Panc1 (cell line): Measurements from ENCODE around the gene CAMTA2. TPM values are rescaled to one million over a fixed set of nuclear protein-coding genes. Genes with fewer than 3 reads are reported as not detected.

Source experiments
- ATAC-seq: fragments of 200-7000 bp; cut with Tn5 transposase; 2 replicates; pipeline ENCODE4 v1.9.1; 2020; ENCODE audit warnings: mild to moderate bottlenecking, moderate library complexity
- BruUV-seq: library from RNA; stranded (reverse); fragments of 400-500 nt; replicated peaks from 2 replicates; lab custom pipeline; 2021; lab: Mats Ljungman, UMichigan
- CTCF ChIA-PET: fragments of 300-600 bp; sonication (Branson Sonifier 250); formaldehyde crosslinking; loops from one replicate; lab custom pipeline; 2022; ENCODE audit warnings: antibody characterized with exemption; lab: Charles Lee
- POLR2A ChIA-PET: fragments of 300-600 bp; sonication (Branson Sonifier 250); formaldehyde crosslinking; loops from one replicate; lab custom pipeline; 2022; ENCODE audit warnings: antibody characterized with exemption; lab: Charles Lee
- DNase-seq: peaks from one replicate; pipeline ENCODE4 v3.0.0-alpha.2; 2010; ENCODE audit warnings: low read depth, low spot score
- H3K27ac ChIP-seq: 2 replicates; pipeline ENCODE4 v1.5.1; 2011; ENCODE audit warnings: mild to moderate bottlenecking, low read length, inconsistent platforms
- H3K27me3 ChIP-seq: fragments of 200-500 bp; sonication (Bioruptor generic); 2 replicates; pipeline ENCODE4 v1.6.0; 2014; ENCODE audit warnings: low read length, inconsistent platforms; ENCODE audit not compliant: control insufficient read depth, insufficient read depth
- H3K36me3 ChIP-seq: fragments of 200-500 bp; sonication (Bioruptor generic); 2 replicates; pipeline ENCODE4 v1.5.1; 2014; ENCODE audit warnings: inconsistent platforms, mild to moderate bottlenecking, low read length, moderate library complexity; ENCODE audit not compliant: control insufficient read depth, insufficient read depth
- H3K4me1 ChIP-seq: 2 replicates; pipeline ENCODE4 v1.5.1; 2011; ENCODE audit warnings: inconsistent platforms, mild to moderate bottlenecking, low read length, moderate library complexity; ENCODE audit not compliant: control insufficient read depth, insufficient read depth
- H3K4me3 ChIP-seq, 2 experiments: 2 replicates each; pipeline ENCODE4 v1.5.1; 2011 to 2012; ENCODE audit warnings: low read depth in 2 of 2, low read length in 2 of 2, mild to moderate bottlenecking in 2 of 2, inconsistent platforms in 1 of 2, moderate library complexity in 1 of 2
- H3K9me3 ChIP-seq: fragments of 200-500 bp; sonication (Bioruptor generic); 2 replicates; pipeline ENCODE4 v1.5.1; 2014; ENCODE audit warnings: low read depth, mild to moderate bottlenecking, inconsistent platforms, low read length, moderate library complexity; ENCODE audit not compliant: control insufficient read depth, insufficient read depth
- CTCF ChIP-seq: fragments of 450-650 bp; IDR thresholded peaks from 2 replicates; pipeline ENCODE4 v1.5.1; 2017; ENCODE audit warnings: mild to moderate bottlenecking
- POLR2AphosphoS5 ChIP-seq: IDR thresholded peaks from 2 replicates; pipeline ENCODE4 v1.6.1; 2012; ENCODE audit warnings: mild to moderate bottlenecking, low read depth, low read length, moderate library complexity
- REST ChIP-seq, 2 experiments: IDR thresholded peaks; 2 replicates each; pipeline ENCODE4 v1.6.1; 2011 to 2012; ENCODE audit warnings: low read depth in 2 of 2, control low read depth in 1 of 2, low read length in 1 of 2, mild to moderate bottlenecking in 1 of 2, moderate library complexity in 1 of 2; ENCODE audit not compliant: insufficient read depth in 1 of 2
- SIN3A ChIP-seq: IDR thresholded peaks from 2 replicates; pipeline ENCODE4 v1.6.1; 2012; ENCODE audit warnings: low read depth, mild to moderate bottlenecking, low read length, moderate library complexity, borderline replicate concordance; ENCODE audit not compliant: insufficient read depth
- TCF7L2 ChIP-seq: IDR thresholded peaks from 2 replicates; pipeline ENCODE4 v1.6.1; 2011; ENCODE audit warnings: mild to moderate bottlenecking, low read depth, low read length, inconsistent platforms
- in situ Hi-C: cut with HindIII; loops from 2 replicates; pipeline ENCODE4 v1.10.0; 2016; ENCODE audit warnings: low sequenced_read_pairs, low pct_unique_long_range_greater_than_20kb
- intact Hi-C: fragments of 100-400 bp; cut with micrococcal nuclease; formaldehyde crosslinking; loops from one replicate; pipeline ENCODE4 v1.10.0; 2022; ENCODE audit not compliant: unreplicated experiment
- total RNA-seq: library from RNA; stranded (reverse); gene quantifications from one replicate; pipeline ENCODE4 v1.2.1, GENCODE V29; 2021; ENCODE audit not compliant: unreplicated experiment

The CAMTA2 gene
- total RNA-seq, 1 experiment from 2014 or later, result 22.7 TPM

- intact Hi-C loops (no loop called here), in situ Hi-C loops (no loop called here)
- Histone ChIP-seq H3K9me3 (no peaks in the 10 kb centered on the region), H3K4me3 (no peak overlapping the region), H3K27ac (no peak overlapping the region), H3K27me3 (no peaks in the 10 kb centered on the region), H3K36me3 (no peaks in the 10 kb centered on the region; the same call in 1 of the 2 replicates), H3K4me1 (no peaks in the 10 kb centered on the region)
- DNase-seq (no peak), ATAC-seq (no peak)
- no TSS peak for BruUV-seq
- no peak for TF ChIP-seq TCF7L2
- no peak for TF ChIP-seq REST (IDR thresholded peaks at IDR 0.05; ENCODE audit: insufficient read depth in 1 of 2, low read depth in 2 of 2, low read length in 1 of 2)
- no peak for TF ChIP-seq POLR2AphosphoS5
- TF ChIP-seq CTCF, result no peak
- no peak for TF ChIP-seq SIN3A
- POLR2A ChIA-PET, result no interaction called here
- CTCF ChIA-PET, result no interaction called here
Measured at GRCh38 chr17:5014357-5014756, 26.9 kb upstream of the CAMTA2 start.

GRCh38 chr17:5011928-5012327 lies 24.5 kb upstream of the CAMTA2 start:
- Histone ChIP-seq H3K9me3 (no peaks in the 10 kb centered on the region), H3K27ac (no peak overlapping the region), H3K4me1 (no peaks in the 10 kb centered on the region), H3K27me3 (no peaks in the 10 kb centered on the region), H3K36me3 (peaks cover 2% of the 10 kb centered on the region), H3K4me3 (no peak overlapping the region)
- no TSS peak for BruUV-seq
- TF ChIP-seq TCF7L2 (no peak), POLR2AphosphoS5 (no peak), SIN3A (no peak)
- POLR2A ChIA-PET, result no interaction called here
- DNase-seq (no peak), ATAC-seq (no peak)
- intact Hi-C loops, result no loop called here
- in situ Hi-C loops, result no loop called here
- CTCF ChIA-PET, result no interaction called here

GRCh38 chr17:5003214-5003867 lies 15.9 kb upstream of the CAMTA2 start:
- CTCF ChIA-PET, result no interaction called here
- POLR2A ChIA-PET, result no interaction called here
- no peaks in the 10 kb centered on the region for H3K27me3 ChIP-seq
- H3K4me1 ChIP-seq, result no peaks in the 10 kb centered on the region
- H3K4me3 ChIP-seq, result no peak overlapping the region
- ATAC-seq, result no peak
- in situ Hi-C loops, result no loop called here
- no TSS peak for BruUV-seq
- H3K27ac ChIP-seq, result no peak overlapping the region
- TF ChIP-seq REST (IDR thresholded peaks at IDR 0.05; ENCODE audit: insufficient read depth in 1 of 2, low read depth in 2 of 2, low read length in 1 of 2) (no peak), POLR2AphosphoS5 (no peak), CTCF (no peak), SIN3A (no peak), TCF7L2 (no peak)
- intact Hi-C loops, result no loop called here
- no peaks in the 10 kb centered on the region for H3K9me3 ChIP-seq
- no peak for DNase-seq
- H3K36me3 ChIP-seq, result peaks cover 10% of the 10 kb centered on the region
